H1 (cell line): ENCODE data around the gene SEMA4C.

Experiments used
- POLR2A ChIP-seq, 2 experiments: IDR thresholded peaks; 1 replicate in 1 of 2; 2 replicates in 1 of 2; pipeline ENCODE4 v1.6.1; 2011; ENCODE audit warnings: low read depth in 2 of 2, low read length in 2 of 2, mild to moderate bottlenecking in 2 of 2; ENCODE audit errors: control extremely low read depth in 1 of 2
- POLR2AphosphoS5 ChIP-seq: IDR thresholded peaks from 2 replicates; pipeline ENCODE4 v1.6.1; 2011; ENCODE audit warnings: low read depth, low read length
- TF ChIP-seq, protein P1 (sequence below), 3 experiments: IDR thresholded peaks; 1 replicate in 2 of 3; 2 replicates in 1 of 3; pipeline versions ENCODE4 v1.5.1 to v1.6.1; 2011; ENCODE audit warnings: low read length in 3 of 3, mild to moderate bottlenecking in 3 of 3, inconsistent platforms in 2 of 3, low read depth in 1 of 3, moderate library complexity in 1 of 3; ENCODE audit not compliant: insufficient read depth in 1 of 3; ENCODE audit errors: control extremely low read depth in 1 of 3

- TF ChIP-seq POLR2A (IDR thresholded peaks at IDR 0.05; ENCODE audit: control extremely low read depth in 1 of 2, low read depth in 2 of 2, low read length in 2 of 2) (no peak), POLR2AphosphoS5 (no peak)
- TF ChIP-seq, protein P1, sequence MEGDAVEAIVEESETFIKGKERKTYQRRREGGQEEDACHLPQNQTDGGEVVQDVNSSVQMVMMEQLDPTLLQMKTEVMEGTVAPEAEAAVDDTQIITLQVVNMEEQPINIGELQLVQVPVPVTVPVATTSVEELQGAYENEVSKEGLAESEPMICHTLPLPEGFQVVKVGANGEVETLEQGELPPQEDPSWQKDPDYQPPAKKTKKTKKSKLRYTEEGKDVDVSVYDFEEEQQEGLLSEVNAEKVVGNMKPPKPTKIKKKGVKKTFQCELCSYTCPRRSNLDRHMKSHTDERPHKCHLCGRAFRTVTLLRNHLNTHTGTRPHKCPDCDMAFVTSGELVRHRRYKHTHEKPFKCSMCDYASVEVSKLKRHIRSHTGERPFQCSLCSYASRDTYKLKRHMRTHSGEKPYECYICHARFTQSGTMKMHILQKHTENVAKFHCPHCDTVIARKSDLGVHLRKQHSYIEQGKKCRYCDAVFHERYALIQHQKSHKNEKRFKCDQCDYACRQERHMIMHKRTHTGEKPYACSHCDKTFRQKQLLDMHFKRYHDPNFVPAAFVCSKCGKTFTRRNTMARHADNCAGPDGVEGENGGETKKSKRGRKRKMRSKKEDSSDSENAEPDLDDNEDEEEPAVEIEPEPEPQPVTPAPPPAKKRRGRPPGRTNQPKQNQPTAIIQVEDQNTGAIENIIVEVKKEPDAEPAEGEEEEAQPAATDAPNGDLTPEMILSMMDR (IDR thresholded peaks at IDR 0.05; ENCODE audit: control extremely low read depth in 1 of 3, insufficient read depth in 1 of 3, low read depth in 1 of 3, low read length in 3 of 3), result no peak
Observed at GRCh38 chr2:96881349-96882195, 11.7 kb upstream of the SEMA4C start.
